H1 (cell line): ENCODE measurements around the gene SEC16A. TPM values are rescaled to one million over a fixed set of nuclear protein-coding genes. Genes with fewer than 3 reads are reported as not detected.

Experiments used
- CTCF ChIA-PET: fragments of 300-600 bp; sonication (Branson Sonifier 250); formaldehyde crosslinking; loops from one replicate; lab custom pipeline; 2021; ENCODE audit not compliant: partially characterized antibody; lab: Charles Lee
- POLR2A ChIA-PET: fragments of 300-600 bp; sonication (Branson Sonifier 250); formaldehyde crosslinking; loops from one replicate; lab custom pipeline; 2021; ENCODE audit warnings: inconsistent platforms; ENCODE audit not compliant: partially characterized antibody; lab: Charles Lee
- DNase-seq, 2 experiments: peaks; one replicate each; pipeline versions ENCODE4 v3.0.0 to v3.0.0-alpha.2; 2010 to 2022; ENCODE audit warnings: low spot score in 2 of 2, low read depth in 1 of 2, mixed read lengths in 1 of 2
- FAIRE-seq: peaks from 2 replicates; lab custom pipeline; 2011; peaks lifted over from hg19 to GRCh38; lab: Jason Lieb, UNC
- H2AFZ ChIP-seq: 2 replicates; pipeline ENCODE4 v1.8.1; 2012; ENCODE audit warnings: low read length, inconsistent platforms
- H2AK5ac ChIP-seq: 2 replicates; pipeline ENCODE4 v1.6.1; 2013; ENCODE audit warnings: low read depth, low read length
- H2BK120ac ChIP-seq: replicated peaks from 2 replicates; pipeline ENCODE3; 2013; ENCODE audit warnings: low read depth, low read length, inconsistent platforms
- H2BK12ac ChIP-seq: 2 replicates; pipeline ENCODE4 v1.6.1; 2013; ENCODE audit warnings: low read depth, low read length
- H2BK15ac ChIP-seq: 2 replicates; pipeline ENCODE4 v1.6.1; 2013; ENCODE audit warnings: low read length
- H2BK20ac ChIP-seq: 2 replicates; pipeline ENCODE4 v1.6.1; 2013; ENCODE audit warnings: low read length
- H2BK5ac ChIP-seq: 2 replicates; pipeline ENCODE4 v1.6.1; 2013; ENCODE audit warnings: low read depth, low read length
- H3K14ac ChIP-seq: 2 replicates; pipeline ENCODE4 v1.6.1; 2013; ENCODE audit warnings: inconsistent platforms; ENCODE audit not compliant: insufficient read length
- H3K18ac ChIP-seq: 2 replicates; pipeline ENCODE4 v1.6.1; 2013; ENCODE audit warnings: low read length; ENCODE audit errors: extremely low read depth
- H3K23ac ChIP-seq: 2 replicates; pipeline ENCODE4 v1.6.1; 2013; ENCODE audit warnings: inconsistent platforms; ENCODE audit not compliant: insufficient read length
- H3K23me2 ChIP-seq: 2 replicates; pipeline ENCODE4 v1.6.1; 2013; ENCODE audit warnings: low read depth, low read length
- H3K27ac ChIP-seq: 2 replicates; pipeline ENCODE4 v1.6.1; 2011; ENCODE audit warnings: low read depth, low read length, inconsistent platforms
- H3K27me3 ChIP-seq, 4 experiments: replicated peaks in 1 of 4; 1 replicate in 1 of 4; 2 replicates in 3 of 4; pipeline versions ENCODE4 v1.6.1 to v1.8.1; 2011 to 2013; ENCODE audit warnings: low read length in 3 of 4, mild to moderate bottlenecking in 3 of 4, inconsistent platforms in 2 of 4, mixed read lengths in 2 of 4, moderate library complexity in 1 of 4; ENCODE audit not compliant: control insufficient read depth in 3 of 4, insufficient read depth in 3 of 4; ENCODE audit errors: extremely low read depth in 1 of 4
- H3K36me3 ChIP-seq, 4 experiments: 2 replicates each; pipeline versions ENCODE4 v1.6.1 to v1.8.1; 2011 to 2013; ENCODE audit warnings: mild to moderate bottlenecking in 4 of 4, low read length in 3 of 4, moderate library complexity in 2 of 4, control low read depth in 1 of 4, inconsistent platforms in 1 of 4; ENCODE audit not compliant: insufficient read depth in 4 of 4, control insufficient read depth in 2 of 4
- H3K4ac ChIP-seq: replicated peaks from 2 replicates; pipeline ENCODE3; 2013; ENCODE audit warnings: low read length, low read depth, mixed read lengths, inconsistent platforms; ENCODE audit not compliant: insufficient read length
- H3K4me1 ChIP-seq, 4 experiments: replicated peaks in 1 of 4; 1 replicate in 1 of 4; 2 replicates in 3 of 4; pipeline versions ENCODE4 v1.6.1 to v1.8.1; 2011 to 2013; ENCODE audit warnings: low read length in 3 of 4, inconsistent platforms in 2 of 4, mixed read lengths in 1 of 4; ENCODE audit not compliant: insufficient read depth in 4 of 4, control insufficient read depth in 3 of 4
- H3K4me2 ChIP-seq, 2 experiments: 2 replicates each; pipeline versions ENCODE4 v1.6.1 to v1.8.1; 2011 to 2013; ENCODE audit warnings: low read depth in 2 of 2, low read length in 2 of 2, control low read depth in 1 of 2, inconsistent platforms in 1 of 2, mild to moderate bottlenecking in 1 of 2; ENCODE audit not compliant: insufficient read depth in 1 of 2
- H3K4me3 ChIP-seq, 4 experiments: fragments of 200-600, 300-600 bp in 1 of 4; sonication (generic), shearing (Covaris generic), sonication (Bioruptor Twin) in 1 of 4; 2 replicates each; pipeline versions ENCODE4 v1.5.1 to v1.8.1; 2011 to 2016; ENCODE audit warnings: low read length in 4 of 4, low read depth in 3 of 4, control low read depth in 2 of 4, inconsistent platforms in 2 of 4, mild to moderate bottlenecking in 2 of 4, mixed read lengths in 1 of 4, moderate library complexity in 1 of 4; ENCODE audit not compliant: insufficient read depth in 2 of 4; ENCODE audit errors: extremely low read depth in 1 of 4
- H3K56ac ChIP-seq: replicated peaks from 2 replicates; pipeline ENCODE3; 2013; ENCODE audit warnings: low read depth, mild to moderate bottlenecking, mixed read lengths, low read length, inconsistent platforms; ENCODE audit not compliant: insufficient read length
- H3K79me1 ChIP-seq: 2 replicates; pipeline ENCODE4 v1.6.1; 2013; ENCODE audit warnings: low read depth, low read length, control low read depth
- H3K79me2 ChIP-seq, 2 experiments: 2 replicates each; pipeline versions ENCODE4 v1.6.1 to v1.8.1; 2012 to 2013; ENCODE audit warnings: low read length in 2 of 2, mild to moderate bottlenecking in 2 of 2, inconsistent platforms in 1 of 2; ENCODE audit not compliant: insufficient read depth in 2 of 2, control insufficient read depth in 1 of 2
- H3K9ac ChIP-seq, 4 experiments: replicated peaks in 1 of 4; 1 replicate in 1 of 4; 2 replicates in 3 of 4; pipeline versions ENCODE4 v1.6.1 to v1.8.1; 2011 to 2013; ENCODE audit warnings: low read depth in 3 of 4, low read length in 3 of 4, control low read depth in 2 of 4, mild to moderate bottlenecking in 2 of 4, moderate library complexity in 2 of 4, inconsistent platforms in 1 of 4; ENCODE audit errors: extremely low read depth in 1 of 4
- H3K9me3 ChIP-seq, 2 experiments: 2 replicates each; pipeline versions ENCODE4 v1.6.1 to v1.8.1; 2012 to 2013; ENCODE audit warnings: mild to moderate bottlenecking in 2 of 2, moderate library complexity in 2 of 2, control low read depth in 1 of 2, inconsistent platforms in 1 of 2, low read depth in 1 of 2, low read length in 1 of 2, mixed read lengths in 1 of 2; ENCODE audit not compliant: insufficient read depth in 2 of 2
- H4K20me1 ChIP-seq, 2 experiments: replicated peaks in 1 of 2; 2 replicates each; pipeline versions ENCODE3 to v1.8.1; 2011 to 2013; ENCODE audit warnings: inconsistent platforms in 2 of 2, low read length in 2 of 2, mild to moderate bottlenecking in 1 of 2; ENCODE audit not compliant: insufficient read depth in 2 of 2, control insufficient read depth in 1 of 2
- H4K5ac ChIP-seq: 2 replicates; pipeline ENCODE4 v1.6.1; 2013; ENCODE audit warnings: low read length, low read depth, mixed read lengths, inconsistent platforms; ENCODE audit not compliant: insufficient read length
- H4K8ac ChIP-seq: 2 replicates; pipeline ENCODE4 v1.8.0; 2013; ENCODE audit warnings: mild to moderate bottlenecking, moderate library complexity, low read length, inconsistent platforms; ENCODE audit not compliant: insufficient read depth; ENCODE audit errors: extremely low read depth
- H4K91ac ChIP-seq: replicated peaks from 2 replicates; pipeline ENCODE3; 2013; ENCODE audit warnings: low read length, mixed read lengths, inconsistent platforms; ENCODE audit not compliant: insufficient read length
- CBX5 ChIP-seq: fragments of 300-800, 300-1000 bp; sonication (generic); IDR thresholded peaks from 2 replicates; pipeline ENCODE4 v1.7.1; 2016; ENCODE audit warnings: antibody characterized with exemption, low read length, low read depth
- TBP ChIP-seq: IDR thresholded peaks from 2 replicates; pipeline ENCODE4 v1.6.1; 2011; ENCODE audit warnings: low read depth, low read length, improper control_type of control experiment
- WGBS, 2 experiments: shearing (Covaris generic) in 1 of 2; methylation state at CpG; one replicate each; pipeline versions ENCODE4 v1.1.6 to v1.1.7; 2013 to 2015; ENCODE audit warnings: low lambda C conversion rate in 2 of 2, mixed read lengths in 2 of 2, inconsistent platforms in 1 of 2, low coverage in 1 of 2, missing lambda C conversion rate in 1 of 2; ENCODE audit not compliant: insufficient replicate concordance in 2 of 2, insufficient coverage in 1 of 2, insufficient read length in 1 of 2; ENCODE audit errors: extremely low coverage in 1 of 2, missing lambda C conversion rate in 1 of 2; 5-methylcytosine and 5-hydroxymethylcytosine counted together
- polyA plus RNA-seq, 7 experiments: library from polyadenylated mRNA; depleted of rRNA in 3 of 7; stranded (reverse) in 5 of 7; unstranded in 2 of 7; fragments of >200 nt in 5 of 7; fragments of 200-250 nt in 2 of 7; gene quantifications; 1 replicate in 5 of 7; 2 replicates in 1 of 7; 4 replicates in 1 of 7; pipeline versions ENCODE4 v1.2.1 to v1.2.3, GENCODE V29; 2011 to 2013; ENCODE audit warnings: missing spikeins in 2 of 7, mixed read lengths in 2 of 7
- total RNA-seq: library from RNA; stranded (reverse); fragmentation: NEBNext Ultra II Directional; extraction: Animal tissue kit (Norgen Biotek cat#: 25700); gene quantifications from 2 replicates; pipeline ENCODE4 v1.2.1, GENCODE V29; 2021

The SEC16A gene
- total and polyA plus RNA-seq, 2 of the 8 experiments (the other 6 are each of a cell fraction or from before 2014, with no cell fraction given): 21.6 to 49.0 TPM

DNA sequence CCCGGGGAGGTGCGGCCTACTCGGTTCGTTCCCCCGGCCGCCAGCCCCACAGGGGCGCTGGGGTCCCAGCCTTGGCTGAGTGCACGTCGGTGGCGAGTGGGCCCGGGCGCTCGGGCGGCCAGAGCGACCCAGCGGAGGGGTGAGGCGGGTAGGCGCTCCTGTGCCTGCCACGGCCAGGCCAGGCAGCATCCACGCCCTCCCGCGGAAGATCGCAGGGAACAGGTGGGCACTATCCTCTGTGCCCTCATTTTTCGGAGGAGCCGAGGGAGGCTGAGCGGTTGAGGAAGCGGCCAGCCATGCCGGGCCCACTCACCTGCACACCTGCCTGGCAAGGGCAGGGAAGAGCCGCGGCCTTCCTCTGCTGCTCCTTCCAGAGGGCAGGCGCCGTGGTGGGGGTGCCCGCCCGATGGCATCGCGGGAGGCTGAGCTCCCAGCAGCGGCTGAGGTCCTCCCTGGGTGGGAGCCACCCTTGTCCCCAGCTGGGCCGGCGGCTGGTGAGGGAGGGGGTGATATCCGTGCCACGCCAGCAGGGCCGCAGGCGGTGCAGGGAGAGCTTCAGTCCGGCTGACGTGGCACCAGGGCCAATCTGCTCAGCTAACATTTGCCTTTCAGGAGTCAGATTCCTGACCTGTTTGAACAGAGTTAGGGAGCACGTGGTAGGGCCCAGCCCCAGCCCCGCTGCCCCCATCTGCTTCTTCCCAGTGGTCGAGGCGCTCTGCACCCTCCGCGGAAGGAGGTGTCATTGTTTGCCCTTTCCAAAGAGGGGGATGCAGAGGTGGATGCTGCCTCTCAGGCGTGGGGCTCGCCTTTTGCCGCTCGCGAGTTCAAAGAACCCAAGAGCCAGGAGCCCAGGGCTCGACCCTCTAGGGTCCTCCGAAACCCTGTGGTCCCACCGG lies 1.6 kb upstream of the SEC16A start:
- Histone ChIP-seq H2BK12ac (no peak overlapping the region), H3K14ac (no peak overlapping the region), H3K36me3 (no peaks in the 10 kb centered on the region), H3K18ac (peak overlapping the region; percentile 19; the same call in 1 of the 2 replicates), H3K79me1 (no peaks in the 10 kb centered on the region; the same call in none of the 2 replicates), H3K4me2 (peak overlapping the region; percentile 57 to 95), H3K27ac (no peak overlapping the region), H3K9me3 (no peaks in the 10 kb centered on the region), H2BK15ac (no peak overlapping the region), H4K8ac (peak overlapping the region; percentile 9; the same call in 1 of the 2 replicates), H3K79me2 (peaks cover 18 to 29% of the 10 kb centered on the region in 2 experiments), H3K4me3 (peak overlapping the region; percentile 74 to 98 (median 79); a peak in 7 of 8 replicates), H3K27me3 (no peaks in the 10 kb centered on the region), H2AFZ (no peak overlapping the region), H3K56ac (no peak overlapping the region), H3K23ac (no peak overlapping the region), H4K91ac (no peak overlapping the region), H3K4me1 (peaks cover 2 to 13% (median 3%) of the 10 kb centered on the region in 4 experiments), H3K23me2 (peaks cover 9% of the 10 kb centered on the region; the same call in 1 of the 2 replicates), H3K9ac (peak overlapping the region in 1 of 4 experiments; percentile 54; a peak in 2 of 7 replicates), H4K5ac (no peak overlapping the region), H2BK120ac (no peak overlapping the region), H2AK5ac (no peak overlapping the region), H2BK5ac (no peak overlapping the region), H2BK20ac (no peak overlapping the region), H4K20me1 (peaks cover 8 to 17% of the 10 kb centered on the region in 2 experiments), H3K4ac (no peak overlapping the region)
- WGBS, 2 experiments: 65% methylated on average over 39 of the region's 59 CpGs; no CpG with 5 or more reads in 1 of the 2 experiments
- FAIRE-seq (no peak), DNase-seq (no peak)
- POLR2A ChIA-PET: interaction anchor here (0.6 to 1.7 kb wide), 8 partner anchors 9 to 244 kb away, joined by 3 to 4 read pairs (median 3); no protein-coding TSS in a partner anchor
- CTCF ChIA-PET: interaction anchor here (0.8 to 8.9 kb wide), 42 partner anchors 10 to 240 kb away, joined by 3 to 253 read pairs (median 4); partner anchors contain the start of genes ENTR1 and PMPCA
- TF ChIP-seq TBP: no peak
- TF ChIP-seq CBX5: no peak
